HG03457 (cell line): Measurements from ENCODE around the gene DUS1L.

Experiments used
- ATAC-seq: cut with Tn5 transposase; IDR thresholded peaks from one replicate; pipeline ENCODE4 v1.9.1; 2021; ENCODE audit warnings: moderate number of reproducible peaks; ENCODE audit not compliant: unreplicated experiment

DUS1L gene

DNA sequence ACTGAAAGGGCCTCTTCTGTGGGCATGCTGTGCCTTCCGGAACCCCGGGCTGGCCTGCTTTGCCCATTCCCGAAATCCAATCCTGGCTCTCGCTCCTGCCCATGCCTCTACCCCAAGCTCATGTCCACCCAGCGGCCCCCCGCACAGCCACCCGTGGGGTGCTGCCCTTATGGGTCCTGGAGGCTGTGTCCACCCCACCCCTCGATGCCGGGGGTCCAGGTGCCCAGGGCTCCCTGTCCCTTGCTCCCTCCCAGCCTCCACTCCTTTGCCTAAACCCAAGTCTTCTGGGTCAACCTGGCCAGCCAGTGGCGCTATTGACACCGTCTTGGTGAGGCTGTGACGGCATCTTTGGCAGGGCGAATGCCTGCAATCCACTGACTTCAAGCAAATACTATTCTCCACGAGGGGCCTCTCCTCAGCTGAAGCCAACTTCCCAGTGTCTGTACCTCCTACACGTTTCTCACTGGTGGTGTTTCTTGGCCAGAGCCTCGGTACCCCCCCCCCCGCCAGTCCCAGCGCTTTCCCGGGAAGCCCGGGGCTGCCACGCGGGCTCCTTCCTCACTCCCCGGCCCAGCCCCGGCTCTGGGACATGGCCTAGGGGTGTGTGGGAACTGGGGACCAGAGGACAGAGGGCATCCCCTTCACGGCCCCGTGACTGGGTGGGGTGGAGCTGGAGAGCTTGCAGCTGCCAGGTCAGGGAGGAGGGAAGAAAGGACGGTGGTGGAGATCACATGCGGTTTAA is 12.2 kb upstream of the DUS1L start:
- ATAC-seq, result no peak

- no peak for ATAC-seq
Observed at GRCh38 chr17:82076785-82077591, 11.4 kb upstream of the DUS1L start.

GRCh38 chr17:82076018-82076784 is 10.6 kb upstream of the DUS1L start:
- ATAC-seq, result no peak

DNA sequence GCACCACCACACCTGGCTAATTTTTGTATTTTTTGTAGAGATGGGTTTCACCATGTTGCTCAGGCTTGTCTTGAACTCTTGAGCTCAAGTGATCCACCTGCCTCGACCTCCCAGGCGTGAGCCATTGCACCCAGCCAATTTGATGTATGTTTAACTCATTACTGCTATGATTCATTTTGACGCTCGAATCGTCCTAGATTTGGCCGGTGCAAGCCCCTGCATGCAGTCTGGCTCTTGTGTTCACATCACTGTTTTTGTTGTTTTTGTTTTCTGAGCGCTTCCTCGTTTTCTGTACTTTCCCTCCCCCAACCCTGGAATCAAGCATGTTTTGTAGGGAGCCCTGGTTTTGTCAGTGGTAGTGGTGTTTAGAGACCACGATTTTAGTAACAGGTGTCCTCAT is 7.8 kb upstream of the DUS1L start:
- ATAC-seq, result no peak

- no peak for ATAC-seq
Observed at GRCh38 chr17:82072827-82073226, 7.2 kb upstream of the DUS1L start.

DNA sequence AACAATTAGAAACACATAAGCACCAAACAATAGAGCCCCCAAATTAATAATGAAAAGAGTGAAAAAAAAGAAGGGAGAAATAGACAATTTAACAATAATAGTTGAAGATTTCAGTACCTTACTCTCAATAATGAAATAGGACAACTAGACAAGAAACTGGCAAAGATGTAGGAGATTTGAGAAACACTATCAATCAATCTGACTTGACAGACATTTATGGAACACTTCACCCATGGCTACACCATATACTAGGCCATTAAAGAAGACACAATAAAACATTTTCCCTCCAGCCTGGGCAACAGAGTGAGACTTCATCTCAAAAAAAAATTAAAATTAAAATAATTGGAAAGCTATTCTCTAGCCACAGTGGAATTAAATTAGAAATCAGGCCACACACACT is 5.0 kb upstream of the DUS1L start:
- ATAC-seq, result no peak

DNA sequence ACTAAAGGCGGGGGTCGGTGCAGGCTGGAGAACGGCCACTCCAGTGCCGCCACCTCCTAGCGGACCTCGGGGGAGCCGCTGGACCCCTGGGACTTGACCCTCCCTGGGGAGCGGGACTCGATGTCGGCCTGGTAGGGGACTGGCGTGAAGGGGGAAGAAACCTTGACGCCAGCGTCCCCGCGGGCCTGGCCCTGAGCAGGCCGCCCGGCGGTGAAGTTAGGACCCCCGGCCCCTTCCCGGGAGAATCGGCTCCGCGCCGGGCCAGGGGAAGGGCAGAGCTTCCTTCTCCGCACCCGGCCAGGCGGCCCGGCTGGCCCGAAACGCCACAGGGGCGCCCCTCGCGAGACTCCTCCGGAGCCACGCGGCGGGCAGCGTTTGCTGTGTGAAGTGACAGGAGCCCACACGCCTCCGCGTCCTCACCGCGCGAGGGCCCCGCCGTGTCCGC is 389 bp downstream of the DUS1L start:
- no peak for ATAC-seq

GRCh38 chr17:82064433-82065192 is 991 bp downstream of the DUS1L start:
- ATAC-seq, result no peak

GRCh38 chr17:82063424-82064415 is 1.9 kb downstream of the DUS1L start:
- ATAC-seq, result no peak

GRCh38 chr17:82062984-82063368 is 2.6 kb downstream of the DUS1L start:
- ATAC-seq, result no peak

DNA sequence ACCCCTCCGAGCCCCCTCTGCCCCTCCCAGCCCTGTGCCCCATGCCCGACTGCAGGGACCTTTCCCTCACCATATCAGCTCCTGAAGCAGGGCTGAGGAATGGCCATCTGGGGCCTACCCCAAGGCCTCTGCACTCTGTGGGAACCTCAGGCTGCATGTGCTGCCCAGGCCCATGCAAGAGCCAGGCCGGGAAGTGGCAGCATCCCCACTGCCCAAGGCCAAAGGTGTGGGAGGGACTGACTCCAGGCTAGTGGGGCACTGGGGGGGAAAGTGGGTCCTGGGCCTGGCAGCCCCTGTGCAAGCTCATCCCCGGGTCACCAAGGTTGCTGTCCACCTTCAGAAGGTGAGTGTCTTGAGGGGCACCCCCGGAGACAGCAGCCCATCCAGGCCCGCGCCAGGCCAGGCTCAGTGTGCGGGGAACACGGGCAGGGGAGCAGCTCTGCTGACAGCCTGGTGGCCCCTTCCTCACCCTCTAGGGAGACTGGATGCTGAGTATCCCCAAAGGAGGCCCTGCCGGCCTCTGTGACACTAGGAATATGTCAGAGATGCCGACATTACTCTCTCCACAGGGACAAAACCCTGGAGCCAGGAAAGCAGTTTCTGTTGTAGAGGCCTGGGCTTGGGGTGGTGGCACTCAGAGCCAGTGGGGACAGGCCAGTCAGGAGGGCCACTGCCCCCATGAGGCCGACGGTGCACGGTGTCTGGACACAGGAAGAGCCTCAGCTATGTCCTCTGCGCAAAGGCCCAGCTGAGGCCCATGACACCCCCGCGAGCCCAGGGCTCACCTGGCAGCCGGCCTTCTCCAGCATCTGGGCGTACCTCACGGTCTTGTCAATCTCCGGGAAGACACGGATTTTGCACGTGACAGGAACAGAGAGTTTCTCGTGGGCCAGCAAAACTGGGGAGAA is 3.3 kb downstream of the DUS1L start:
- no peak for ATAC-seq

DNA sequence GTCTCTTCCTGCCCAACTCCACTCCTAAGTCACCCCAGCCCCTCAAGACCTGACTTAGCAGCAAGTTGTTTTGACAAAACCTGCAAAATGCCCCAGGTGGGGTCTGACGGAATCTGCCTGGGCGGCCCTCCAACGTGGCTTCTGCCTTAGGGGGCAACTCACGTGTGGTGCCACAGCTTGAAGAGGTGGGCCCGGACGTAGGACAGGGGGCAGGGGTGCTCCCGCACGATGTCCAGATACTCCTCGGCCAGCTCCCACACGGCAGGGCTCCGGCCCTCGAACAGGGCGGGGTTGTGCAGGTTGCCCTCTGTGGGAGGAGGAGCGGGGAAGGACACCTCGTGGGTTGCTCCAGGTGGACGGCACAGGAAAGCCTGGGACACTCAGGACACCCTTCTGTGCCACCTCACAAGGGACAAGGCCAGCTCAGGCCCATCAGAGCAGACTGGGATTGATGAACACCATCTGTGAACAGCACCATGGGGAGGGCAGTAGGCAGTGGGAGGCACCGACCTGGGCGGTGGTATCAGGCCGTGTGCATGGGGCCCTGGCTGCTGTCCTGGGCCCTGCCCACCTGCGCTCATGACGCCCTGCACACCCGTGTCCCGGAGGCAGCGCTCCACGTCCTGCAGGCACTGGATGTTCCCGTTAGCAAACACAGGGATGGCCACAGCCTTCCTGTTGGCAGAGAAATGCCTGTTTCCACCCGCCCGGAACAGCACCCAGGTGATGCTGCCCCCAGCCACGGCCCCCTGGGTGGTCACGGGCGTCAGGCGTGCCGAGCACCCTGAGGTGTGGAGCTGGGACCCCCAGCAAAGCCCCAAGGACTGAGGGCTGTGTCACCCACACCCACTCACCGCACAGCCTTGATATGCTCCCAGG is 4.3 kb downstream of the DUS1L start:
- ATAC-seq, result no peak

DNA sequence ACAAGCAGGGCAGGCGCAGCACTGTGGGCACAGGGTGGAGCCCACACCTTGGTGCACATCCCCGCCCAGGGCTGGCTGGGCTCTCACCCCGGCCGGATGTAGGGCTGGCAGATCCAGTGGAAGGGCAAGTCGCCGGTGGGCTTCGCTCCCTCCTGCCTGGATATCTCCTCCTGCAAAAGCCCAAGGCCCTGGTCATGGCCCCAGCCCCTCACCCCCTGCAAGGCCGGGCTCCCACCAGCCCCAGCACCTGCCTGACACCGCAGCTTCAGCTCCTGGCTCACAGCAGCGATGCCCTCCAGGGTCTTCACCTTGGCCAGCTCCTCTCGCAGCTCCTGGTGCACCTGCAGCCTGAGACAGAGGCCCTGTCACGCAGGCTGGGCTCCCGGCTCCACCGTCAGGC is 5.0 kb downstream of the DUS1L start:
- ATAC-seq, result no peak

GRCh38 chr17:82060001-82060380 is 5.6 kb downstream of the DUS1L start:
- no peak for ATAC-seq

DNA sequence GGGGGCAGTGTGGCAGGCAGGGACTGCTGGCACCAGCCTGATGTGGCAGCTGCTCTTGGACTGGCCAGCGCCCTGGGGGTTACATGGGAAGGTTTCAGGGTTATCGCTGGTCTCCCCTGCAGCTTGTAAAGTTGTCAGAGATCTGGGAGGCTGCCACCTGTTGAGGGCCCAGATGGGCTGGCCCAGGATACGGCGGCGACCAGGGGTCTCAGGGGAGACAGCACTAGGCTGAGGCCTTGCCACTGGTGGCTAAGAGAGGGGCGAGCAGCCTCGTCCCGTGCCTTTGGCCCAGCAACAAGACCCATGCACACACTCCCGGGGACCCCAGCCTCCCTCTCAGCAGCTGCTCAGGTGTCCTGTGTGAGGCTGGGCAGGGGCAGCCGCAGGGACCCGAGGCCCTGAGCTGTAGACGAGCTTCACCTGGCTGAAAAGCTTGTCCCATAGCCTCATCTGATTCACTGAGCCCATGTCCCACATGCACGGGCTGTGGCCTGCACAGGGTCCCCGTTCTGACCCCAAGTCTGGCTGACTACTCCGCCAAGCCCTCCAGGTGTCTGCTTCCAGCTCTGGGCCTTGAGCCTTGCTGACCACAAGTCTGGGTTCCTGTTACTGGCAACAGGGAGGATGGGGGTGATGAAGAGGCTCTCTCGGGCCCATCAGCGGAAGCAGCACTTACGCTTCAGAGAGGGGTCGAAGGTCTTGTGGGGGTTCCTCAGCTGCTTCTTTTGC is 6.2 kb downstream of the DUS1L start:
- no peak for ATAC-seq

DNA sequence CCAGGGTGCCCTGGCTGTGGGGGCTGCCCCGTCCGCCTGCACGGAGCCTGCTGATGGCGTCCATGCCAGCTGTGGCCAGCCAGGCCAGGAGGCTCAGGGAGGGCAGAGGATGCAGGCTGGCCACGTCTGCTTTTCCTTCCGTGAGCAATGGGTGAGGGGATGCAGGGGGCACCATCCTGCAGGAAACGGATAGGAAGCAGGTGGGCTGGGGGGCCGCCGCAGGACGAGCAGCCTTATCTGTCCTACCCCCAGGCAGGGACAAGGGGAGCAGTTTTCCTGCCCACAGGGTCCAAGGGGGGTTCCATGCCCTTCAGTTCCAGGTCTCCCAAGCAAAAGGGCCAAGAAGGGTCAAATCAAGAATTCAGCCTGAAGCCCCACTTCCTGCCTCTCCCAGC is 6.8 kb downstream of the DUS1L start:
- ATAC-seq, result no peak

GRCh38 chr17:82058230-82058854 is 7.3 kb downstream of the DUS1L start:
- ATAC-seq, result no peak
